ENCODE measurements around the gene OS9.

DNA sequence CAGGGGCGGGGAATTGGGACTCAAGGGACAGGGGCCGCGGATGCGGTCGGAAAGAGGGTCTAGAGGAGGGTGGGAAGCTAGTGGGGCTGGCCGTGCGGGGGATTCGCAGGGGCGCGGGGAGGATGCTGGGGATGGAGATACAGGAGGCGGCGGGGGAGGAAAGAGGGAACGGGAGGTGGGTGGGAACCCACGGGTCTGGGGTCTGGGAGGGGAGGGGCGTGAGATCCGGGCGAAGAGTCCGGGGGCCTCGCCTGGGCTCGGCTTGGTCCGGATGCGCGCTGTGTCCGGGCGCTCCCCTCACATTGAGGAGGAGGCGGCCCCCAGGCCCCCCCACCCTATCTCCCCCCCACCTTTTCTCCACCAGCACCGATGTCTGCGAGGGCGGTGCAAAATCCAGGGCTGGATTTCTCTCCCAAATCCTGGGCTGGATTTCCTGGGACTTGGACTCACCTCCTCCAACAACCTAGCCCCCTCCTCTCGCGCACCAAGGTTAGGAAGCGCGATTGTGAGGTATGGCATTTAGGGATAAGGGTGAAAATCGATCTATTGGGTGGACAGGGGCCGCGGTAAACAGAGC, 44.8 kb downstream of the OS9 start, which contains the start of gene AGAP2:
- no peak for TF ChIP-seq ZNF626 (tag by site-specific recombination; IDR thresholded peaks at IDR 0.05)
- TF ChIP-seq, protein P1, sequence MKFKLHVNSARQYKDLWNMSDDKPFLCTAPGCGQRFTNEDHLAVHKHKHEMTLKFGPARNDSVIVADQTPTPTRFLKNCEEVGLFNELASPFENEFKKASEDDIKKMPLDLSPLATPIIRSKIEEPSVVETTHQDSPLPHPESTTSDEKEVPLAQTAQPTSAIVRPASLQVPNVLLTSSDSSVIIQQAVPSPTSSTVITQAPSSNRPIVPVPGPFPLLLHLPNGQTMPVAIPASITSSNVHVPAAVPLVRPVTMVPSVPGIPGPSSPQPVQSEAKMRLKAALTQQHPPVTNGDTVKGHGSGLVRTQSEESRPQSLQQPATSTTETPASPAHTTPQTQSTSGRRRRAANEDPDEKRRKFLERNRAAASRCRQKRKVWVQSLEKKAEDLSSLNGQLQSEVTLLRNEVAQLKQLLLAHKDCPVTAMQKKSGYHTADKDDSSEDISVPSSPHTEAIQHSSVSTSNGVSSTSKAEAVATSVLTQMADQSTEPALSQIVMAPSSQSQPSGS (tag by site-specific recombination; IDR thresholded peaks at IDR 0.05; ENCODE audit: low read depth) = no peak
- TF ChIP-seq, protein P2, sequence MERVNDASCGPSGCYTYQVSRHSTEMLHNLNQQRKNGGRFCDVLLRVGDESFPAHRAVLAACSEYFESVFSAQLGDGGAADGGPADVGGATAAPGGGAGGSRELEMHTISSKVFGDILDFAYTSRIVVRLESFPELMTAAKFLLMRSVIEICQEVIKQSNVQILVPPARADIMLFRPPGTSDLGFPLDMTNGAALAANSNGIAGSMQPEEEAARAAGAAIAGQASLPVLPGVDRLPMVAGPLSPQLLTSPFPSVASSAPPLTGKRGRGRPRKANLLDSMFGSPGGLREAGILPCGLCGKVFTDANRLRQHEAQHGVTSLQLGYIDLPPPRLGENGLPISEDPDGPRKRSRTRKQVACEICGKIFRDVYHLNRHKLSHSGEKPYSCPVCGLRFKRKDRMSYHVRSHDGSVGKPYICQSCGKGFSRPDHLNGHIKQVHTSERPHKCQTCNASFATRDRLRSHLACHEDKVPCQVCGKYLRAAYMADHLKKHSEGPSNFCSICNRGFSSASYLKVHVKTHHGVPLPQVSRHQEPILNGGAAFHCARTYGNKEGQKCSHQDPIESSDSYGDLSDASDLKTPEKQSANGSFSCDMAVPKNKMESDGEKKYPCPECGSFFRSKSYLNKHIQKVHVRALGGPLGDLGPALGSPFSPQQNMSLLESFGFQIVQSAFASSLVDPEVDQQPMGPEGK (tag by site-specific recombination; IDR thresholded peaks at IDR 0.05) = peak; percentile 91
- TF ChIP-seq, protein P3, sequence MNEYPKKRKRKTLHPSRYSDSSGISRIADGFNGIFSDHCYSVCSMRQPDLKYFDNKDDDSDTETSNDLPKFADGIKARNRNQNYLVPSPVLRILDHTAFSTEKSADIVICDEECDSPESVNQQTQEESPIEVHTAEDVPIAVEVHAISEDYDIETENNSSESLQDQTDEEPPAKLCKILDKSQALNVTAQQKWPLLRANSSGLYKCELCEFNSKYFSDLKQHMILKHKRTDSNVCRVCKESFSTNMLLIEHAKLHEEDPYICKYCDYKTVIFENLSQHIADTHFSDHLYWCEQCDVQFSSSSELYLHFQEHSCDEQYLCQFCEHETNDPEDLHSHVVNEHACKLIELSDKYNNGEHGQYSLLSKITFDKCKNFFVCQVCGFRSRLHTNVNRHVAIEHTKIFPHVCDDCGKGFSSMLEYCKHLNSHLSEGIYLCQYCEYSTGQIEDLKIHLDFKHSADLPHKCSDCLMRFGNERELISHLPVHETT (tag by site-specific recombination; IDR thresholded peaks at IDR 0.05) = 0 out of 2 replicates have a peak, but pooled peaks have one; percentile 41
- TF ChIP-seq, protein P4, sequence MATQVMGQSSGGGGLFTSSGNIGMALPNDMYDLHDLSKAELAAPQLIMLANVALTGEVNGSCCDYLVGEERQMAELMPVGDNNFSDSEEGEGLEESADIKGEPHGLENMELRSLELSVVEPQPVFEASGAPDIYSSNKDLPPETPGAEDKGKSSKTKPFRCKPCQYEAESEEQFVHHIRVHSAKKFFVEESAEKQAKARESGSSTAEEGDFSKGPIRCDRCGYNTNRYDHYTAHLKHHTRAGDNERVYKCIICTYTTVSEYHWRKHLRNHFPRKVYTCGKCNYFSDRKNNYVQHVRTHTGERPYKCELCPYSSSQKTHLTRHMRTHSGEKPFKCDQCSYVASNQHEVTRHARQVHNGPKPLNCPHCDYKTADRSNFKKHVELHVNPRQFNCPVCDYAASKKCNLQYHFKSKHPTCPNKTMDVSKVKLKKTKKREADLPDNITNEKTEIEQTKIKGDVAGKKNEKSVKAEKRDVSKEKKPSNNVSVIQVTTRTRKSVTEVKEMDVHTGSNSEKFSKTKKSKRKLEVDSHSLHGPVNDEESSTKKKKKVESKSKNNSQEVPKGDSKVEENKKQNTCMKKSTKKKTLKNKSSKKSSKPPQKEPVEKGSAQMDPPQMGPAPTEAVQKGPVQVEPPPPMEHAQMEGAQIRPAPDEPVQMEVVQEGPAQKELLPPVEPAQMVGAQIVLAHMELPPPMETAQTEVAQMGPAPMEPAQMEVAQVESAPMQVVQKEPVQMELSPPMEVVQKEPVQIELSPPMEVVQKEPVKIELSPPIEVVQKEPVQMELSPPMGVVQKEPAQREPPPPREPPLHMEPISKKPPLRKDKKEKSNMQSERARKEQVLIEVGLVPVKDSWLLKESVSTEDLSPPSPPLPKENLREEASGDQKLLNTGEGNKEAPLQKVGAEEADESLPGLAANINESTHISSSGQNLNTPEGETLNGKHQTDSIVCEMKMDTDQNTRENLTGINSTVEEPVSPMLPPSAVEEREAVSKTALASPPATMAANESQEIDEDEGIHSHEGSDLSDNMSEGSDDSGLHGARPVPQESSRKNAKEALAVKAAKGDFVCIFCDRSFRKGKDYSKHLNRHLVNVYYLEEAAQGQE (tag by site-specific recombination; IDR thresholded peaks at IDR 0.05) = no peak
- TF ChIP-seq, protein P5, sequence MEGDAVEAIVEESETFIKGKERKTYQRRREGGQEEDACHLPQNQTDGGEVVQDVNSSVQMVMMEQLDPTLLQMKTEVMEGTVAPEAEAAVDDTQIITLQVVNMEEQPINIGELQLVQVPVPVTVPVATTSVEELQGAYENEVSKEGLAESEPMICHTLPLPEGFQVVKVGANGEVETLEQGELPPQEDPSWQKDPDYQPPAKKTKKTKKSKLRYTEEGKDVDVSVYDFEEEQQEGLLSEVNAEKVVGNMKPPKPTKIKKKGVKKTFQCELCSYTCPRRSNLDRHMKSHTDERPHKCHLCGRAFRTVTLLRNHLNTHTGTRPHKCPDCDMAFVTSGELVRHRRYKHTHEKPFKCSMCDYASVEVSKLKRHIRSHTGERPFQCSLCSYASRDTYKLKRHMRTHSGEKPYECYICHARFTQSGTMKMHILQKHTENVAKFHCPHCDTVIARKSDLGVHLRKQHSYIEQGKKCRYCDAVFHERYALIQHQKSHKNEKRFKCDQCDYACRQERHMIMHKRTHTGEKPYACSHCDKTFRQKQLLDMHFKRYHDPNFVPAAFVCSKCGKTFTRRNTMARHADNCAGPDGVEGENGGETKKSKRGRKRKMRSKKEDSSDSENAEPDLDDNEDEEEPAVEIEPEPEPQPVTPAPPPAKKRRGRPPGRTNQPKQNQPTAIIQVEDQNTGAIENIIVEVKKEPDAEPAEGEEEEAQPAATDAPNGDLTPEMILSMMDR (tag by site-specific recombination; IDR thresholded peaks at IDR 0.05) = no peak
- no peak for TF ChIP-seq ZFP41 (tag by site-specific recombination; IDR thresholded peaks at IDR 0.05; ENCODE audit: borderline replicate concordance)
- no peak for TF ChIP-seq ZNF501 (tag by site-specific recombination; IDR thresholded peaks at IDR 0.05)
- TF ChIP-seq, protein P6, sequence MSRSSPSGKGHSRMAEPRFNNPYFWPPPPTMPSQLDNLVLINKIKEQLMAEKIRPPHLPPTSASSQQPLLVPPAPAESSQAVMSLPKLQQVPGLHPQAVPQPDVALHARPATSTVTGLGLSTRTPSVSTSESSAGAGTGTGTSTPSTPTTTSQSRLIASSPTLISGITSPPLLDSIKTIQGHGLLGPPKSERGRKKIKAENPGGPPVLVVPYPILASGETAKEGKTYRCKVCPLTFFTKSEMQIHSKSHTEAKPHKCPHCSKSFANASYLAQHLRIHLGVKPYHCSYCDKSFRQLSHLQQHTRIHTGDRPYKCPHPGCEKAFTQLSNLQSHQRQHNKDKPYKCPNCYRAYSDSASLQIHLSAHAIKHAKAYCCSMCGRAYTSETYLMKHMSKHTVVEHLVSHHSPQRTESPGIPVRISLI (tag by site-specific recombination; IDR thresholded peaks at IDR 0.05) = no peak
- no peak for TF ChIP-seq ZNF311 (tag by site-specific recombination; IDR thresholded peaks at IDR 0.05; ENCODE audit: borderline replicate concordance)
- peak; percentile 41; the same call in 1 of the 2 replicates for TF ChIP-seq KLF10 (tag by site-specific recombination; IDR thresholded peaks at IDR 0.05)

All from HEK293 (cell line).